Cardiac muscle cell (in vitro differentiated cells and primary cell): ENCODE measurements around the gene MUC21. TPM values are rescaled to one million over a fixed set of nuclear protein-coding genes. Genes with fewer than 3 reads are reported as not detected.

Experiments
- DNase-seq, 2 donors: peaks; one replicate each; pipeline versions ENCODE4 v3.0.0 to v3.0.0-alpha.2; 2010 to 2017; ENCODE audit warnings: low read depth in 1 of 2, low spot score in 1 of 2
- H3K27ac ChIP-seq: fragments of 200-600 bp; sonication (generic); 2 replicates; pipeline ENCODE4 v1.5.1; 2016
- H3K27me3 ChIP-seq: fragments of 200-600 bp; sonication (generic); 2 replicates; pipeline ENCODE4 v1.6.0; 2016; ENCODE audit warnings: control low read depth
- H3K36me3 ChIP-seq: fragments of 200-600 bp; sonication (generic); 2 replicates; pipeline ENCODE4 v1.5.1; 2016; ENCODE audit warnings: control low read depth
- H3K4me1 ChIP-seq: fragments of 200-600 bp; sonication (generic); 2 replicates; pipeline ENCODE4 v1.8.1; 2017; ENCODE audit warnings: low read depth, mild to moderate bottlenecking, mixed run types
- H3K4me3 ChIP-seq: fragments of 200-600 bp; sonication (generic); 2 replicates; pipeline ENCODE4 v1.5.1; 2016; ENCODE audit warnings: mild to moderate bottlenecking
- H3K9me3 ChIP-seq: fragments of 200-600 bp; sonication (generic); 2 replicates; pipeline ENCODE4 v1.5.1; 2017; ENCODE audit warnings: low read depth, mild to moderate bottlenecking, control low read depth
- CTCF ChIP-seq: IDR thresholded peaks from 2 replicates; pipeline ENCODE4 v1.5.1; 2012; ENCODE audit warnings: low read depth, mild to moderate bottlenecking, low read length
- polyA plus RNA-seq: library from polyadenylated mRNA; unstranded; fragments of >200 nt; fragmentation: Nextera tagmentation; extraction: Ambion mirVana; gene quantifications from 2 replicates; pipeline ENCODE4 v1.2.1, GENCODE V29; 2016
- total RNA-seq: library from RNA; depleted of rRNA; stranded (reverse); fragments of >200 nt; gene quantifications from 2 replicates; pipeline ENCODE4 v1.2.3, GENCODE V29; 2016

Gene MUC21
- total and polyA plus RNA-seq, 2 experiments from 2014 or later: not detected

GRCh38 chr6:30979690-30980089, 3.8 kb upstream of the MUC21 start:
- no peak for DNase-seq
- Histone ChIP-seq H3K27me3 (no peaks in the 10 kb centered on the region), H3K4me1 (peaks cover 14% of the 10 kb centered on the region), H3K4me3 (no peak overlapping the region), H3K9me3 (no peaks in the 10 kb centered on the region), H3K27ac (no peak overlapping the region), H3K36me3 (no peaks in the 10 kb centered on the region)
- no peak for TF ChIP-seq CTCF

- Histone ChIP-seq H3K27me3 (no peaks in the 10 kb centered on the region), H3K9me3 (no peaks in the 10 kb centered on the region), H3K27ac (peak overlapping the region; percentile 65), H3K36me3 (no peaks in the 10 kb centered on the region), H3K4me1 (peaks cover 14% of the 10 kb centered on the region), H3K4me3 (no peak overlapping the region)
- TF ChIP-seq CTCF: peak; percentile 28
- peak; percentile 68 to 86 for DNase-seq
Measured at GRCh38 chr6:30981942-30982772, 1.4 kb upstream of the MUC21 start.

- H3K36me3 ChIP-seq: no peaks in the 10 kb centered on the region
- no peak overlapping the region for H3K4me3 ChIP-seq
- peaks cover 14% of the 10 kb centered on the region for H3K4me1 ChIP-seq
- H3K27me3 ChIP-seq: no peaks in the 10 kb centered on the region
- no peak overlapping the region for H3K27ac ChIP-seq
- TF ChIP-seq CTCF: no peak
- no peak for DNase-seq
- no peaks in the 10 kb centered on the region for H3K9me3 ChIP-seq
Measured at GRCh38 chr6:30985490-30985889, 2.0 kb downstream of the MUC21 start.

GRCh38 chr6:30987304-30987703, 3.8 kb downstream of the MUC21 start:
- no peak for TF ChIP-seq CTCF
- Histone ChIP-seq H3K27me3 (no peaks in the 10 kb centered on the region), H3K36me3 (no peaks in the 10 kb centered on the region), H3K4me1 (peaks cover 5% of the 10 kb centered on the region), H3K4me3 (no peak overlapping the region), H3K27ac (no peak overlapping the region), H3K9me3 (no peaks in the 10 kb centered on the region)
- DNase-seq: no peak

- no peaks in the 10 kb centered on the region for H3K36me3 ChIP-seq
- no peaks in the 10 kb centered on the region for H3K4me1 ChIP-seq
- no peaks in the 10 kb centered on the region for H3K27me3 ChIP-seq
- no peaks in the 10 kb centered on the region for H3K9me3 ChIP-seq
- no peak overlapping the region for H3K27ac ChIP-seq
- no peak for DNase-seq
- H3K4me3 ChIP-seq: no peak overlapping the region
- no peak for TF ChIP-seq CTCF
Measured at GRCh38 chr6:30988209-30988825, 4.8 kb downstream of the MUC21 start.
